ENCODE results near the gene PLA2G7. TPM values are rescaled to one million over a fixed set of nuclear protein-coding genes. Genes with fewer than 3 reads are reported as not detected.

The PLA2G7 gene
- total and polyA plus RNA-seq, 10 of the 15 experiments (the other 5 are each of a cell fraction or from before 2014, with no cell fraction given) = not detected

DNA sequence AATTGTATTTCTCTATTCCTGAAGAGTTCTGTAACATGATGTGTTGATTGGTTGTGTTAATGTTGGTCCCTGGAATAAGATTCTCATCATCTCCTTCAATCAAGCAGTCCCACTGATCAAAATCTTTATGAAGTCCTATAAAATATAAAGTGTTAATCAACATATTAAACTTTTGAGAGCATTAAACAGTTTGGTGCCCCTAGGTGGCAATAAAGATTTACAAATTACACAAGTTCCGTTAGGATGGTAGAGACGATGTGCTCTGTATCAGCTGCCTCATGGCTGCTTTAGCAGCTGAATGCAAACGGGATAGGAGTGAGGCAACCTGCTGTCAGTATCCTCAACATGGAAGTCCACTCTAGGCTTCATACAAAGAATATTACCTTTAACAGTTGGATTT, 30.6 kb downstream of the PLA2G7 start:
- intact Hi-C loops (cut with micrococcal nuclease; ENCODE audit: unreplicated experiment) (loop anchor here (2.0 kb wide), 1 partner anchor 76 kb away; no protein-coding TSS in a partner anchor), in situ Hi-C loops (cut with MboI) (no loop called here)
- 0% methylated on average over 3 of the region's 3 CpGs for WGBS (ENCODE audit: insufficient coverage, insufficient replicate concordance, low lambda C conversion rate, missing lambda C conversion rate)
- DNase-seq (ENCODE audit: low read depth, low spot score) (no peak), FAIRE-seq (no peak), ATAC-seq (no peak)
- Histone ChIP-seq H3K27ac (ENCODE audit: control insufficient read depth, insufficient read depth) (no peak overlapping the region), H3K27me3 (replicated peaks in 1 of 2; ENCODE audit: control insufficient read depth in 2 of 2, insufficient read depth in 2 of 2, low read length in 1 of 2) (no peaks in the 10 kb centered on the region), H4K20me1 (ENCODE audit: control insufficient read depth, insufficient read depth) (no peaks in the 10 kb centered on the region), H3K9ac (ENCODE audit: control insufficient read depth, insufficient read depth, low read length) (no peak overlapping the region), H2AFZ (ENCODE audit: control insufficient read depth, low read depth, low read length) (no peak overlapping the region), H3K79me2 (ENCODE audit: control insufficient read depth, insufficient read depth, low read length) (no peaks in the 10 kb centered on the region), H3K36me3 (ENCODE audit: control insufficient read depth in 2 of 2, insufficient read depth in 2 of 2, low read length in 1 of 2) (no peaks in the 10 kb centered on the region), H3K4me3 (no peak overlapping the region), H3K4me2 (ENCODE audit: control insufficient read depth, insufficient read depth) (no peak overlapping the region), H3K9me3 (replicated peaks; ENCODE audit: control insufficient read depth, insufficient read depth, low read length) (no peaks in the 10 kb centered on the region), H3K4me1 (ENCODE audit: control insufficient read depth, insufficient read depth, low read length) (no peaks in the 10 kb centered on the region)
- POLR2A ChIA-PET = no interaction called here
- CTCF ChIA-PET = interaction anchor here (1.4 kb wide), 1 partner anchor 339 kb away, joined by 3 read pairs; no protein-coding TSS in a partner anchor
- TF ChIP-seq, protein P1, sequence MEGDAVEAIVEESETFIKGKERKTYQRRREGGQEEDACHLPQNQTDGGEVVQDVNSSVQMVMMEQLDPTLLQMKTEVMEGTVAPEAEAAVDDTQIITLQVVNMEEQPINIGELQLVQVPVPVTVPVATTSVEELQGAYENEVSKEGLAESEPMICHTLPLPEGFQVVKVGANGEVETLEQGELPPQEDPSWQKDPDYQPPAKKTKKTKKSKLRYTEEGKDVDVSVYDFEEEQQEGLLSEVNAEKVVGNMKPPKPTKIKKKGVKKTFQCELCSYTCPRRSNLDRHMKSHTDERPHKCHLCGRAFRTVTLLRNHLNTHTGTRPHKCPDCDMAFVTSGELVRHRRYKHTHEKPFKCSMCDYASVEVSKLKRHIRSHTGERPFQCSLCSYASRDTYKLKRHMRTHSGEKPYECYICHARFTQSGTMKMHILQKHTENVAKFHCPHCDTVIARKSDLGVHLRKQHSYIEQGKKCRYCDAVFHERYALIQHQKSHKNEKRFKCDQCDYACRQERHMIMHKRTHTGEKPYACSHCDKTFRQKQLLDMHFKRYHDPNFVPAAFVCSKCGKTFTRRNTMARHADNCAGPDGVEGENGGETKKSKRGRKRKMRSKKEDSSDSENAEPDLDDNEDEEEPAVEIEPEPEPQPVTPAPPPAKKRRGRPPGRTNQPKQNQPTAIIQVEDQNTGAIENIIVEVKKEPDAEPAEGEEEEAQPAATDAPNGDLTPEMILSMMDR (IDR thresholded peaks at IDR 0.05 in 2 of 3, conservative IDR thresholded peaks at IDR 0.05 in 1 of 3; ENCODE audit: control insufficient read depth in 2 of 3, extremely low read depth in 1 of 3, insufficient read depth in 1 of 3, low read depth in 3 of 3, low read length in 3 of 3) = peak in 1 of 3 experiments; percentile 17; a peak in 1 of 6 replicates
- no peak for TF ChIP-seq SP1 (IDR thresholded peaks at IDR 0.05; ENCODE audit: low read depth, low read length)
- no peak for TF ChIP-seq EP300 (IDR thresholded peaks at IDR 0.05; ENCODE audit: borderline replicate concordance in 1 of 2, control insufficient read depth in 1 of 2, low read depth in 2 of 2, low read length in 2 of 2)
- TF ChIP-seq RELA (IDR thresholded peaks at IDR 0.05; ENCODE audit: borderline replicate concordance, partially characterized antibody) = no peak
- no peak for TF ChIP-seq YY1 (IDR thresholded peaks at IDR 0.05; ENCODE audit: low read depth, low read length)
- SMC1A ChIA-PET (ENCODE audit: uncharacterized antibody, unreplicated experiment) = no interaction called here
- RAD21 ChIA-PET (ENCODE audit: unreplicated experiment) = no interaction called here
- BruUV-seq (replicated peaks) = no TSS peak

DNA sequence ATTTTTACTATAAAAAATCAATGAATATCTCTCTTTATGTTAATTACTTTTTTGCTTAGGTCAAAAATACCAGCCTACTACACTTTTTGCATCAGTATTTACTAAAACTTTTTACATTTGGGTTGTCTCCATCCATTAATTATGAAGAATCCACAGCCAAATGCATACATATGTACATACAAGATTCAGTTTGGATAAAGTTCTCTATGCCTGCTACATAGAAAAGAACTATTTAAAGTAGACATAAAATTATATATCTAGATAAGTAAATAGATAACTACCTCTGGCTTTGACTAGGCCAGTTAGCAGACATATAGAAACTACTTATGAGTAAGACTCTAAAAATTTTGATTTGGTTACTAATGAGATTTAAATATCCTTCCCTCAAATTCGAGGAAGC, 35.2 kb downstream of the PLA2G7 start:
- no peaks in the 10 kb centered on the region for H4K20me1 ChIP-seq (ENCODE audit: control insufficient read depth, insufficient read depth)
- H3K9ac ChIP-seq (ENCODE audit: control insufficient read depth, insufficient read depth, low read length) = no peak overlapping the region
- CTCF ChIA-PET = no interaction called here
- SMC1A ChIA-PET (ENCODE audit: uncharacterized antibody, unreplicated experiment) = no interaction called here
- in situ Hi-C loops (cut with MboI) = no loop called here
- intact Hi-C loops (cut with micrococcal nuclease; ENCODE audit: unreplicated experiment) = no loop called here
- RAD21 ChIA-PET (ENCODE audit: unreplicated experiment) = interaction anchor here (0.6 kb wide), 1 partner anchor 448 kb away, joined by 3 read pairs; no protein-coding TSS in a partner anchor
- POLR2A ChIA-PET = no interaction called here
- DNase-seq (ENCODE audit: low read depth, low spot score) (no peak), ATAC-seq (no peak), FAIRE-seq (no peak)
- H3K79me2 ChIP-seq (ENCODE audit: control insufficient read depth, insufficient read depth, low read length) = no peaks in the 10 kb centered on the region
- H3K9me3 ChIP-seq (replicated peaks; ENCODE audit: control insufficient read depth, insufficient read depth, low read length) = no peaks in the 10 kb centered on the region
- H3K4me3 ChIP-seq = no peak overlapping the region
- no peak overlapping the region for H2AFZ ChIP-seq (ENCODE audit: control insufficient read depth, low read depth, low read length)
- H3K27me3 ChIP-seq (replicated peaks in 1 of 2; ENCODE audit: control insufficient read depth in 2 of 2, insufficient read depth in 2 of 2, low read length in 1 of 2) = no peaks in the 10 kb centered on the region
- no peak overlapping the region for H3K27ac ChIP-seq (ENCODE audit: control insufficient read depth, insufficient read depth)
- WGBS (ENCODE audit: insufficient coverage, insufficient replicate concordance, low lambda C conversion rate, missing lambda C conversion rate) = 0% methylated on average over 1 of the region's 1 CpG
- no peaks in the 10 kb centered on the region for H3K4me1 ChIP-seq (ENCODE audit: control insufficient read depth, insufficient read depth, low read length)
- no peak overlapping the region for H3K4me2 ChIP-seq (ENCODE audit: control insufficient read depth, insufficient read depth)
- H3K36me3 ChIP-seq (ENCODE audit: control insufficient read depth in 2 of 2, insufficient read depth in 2 of 2, low read length in 1 of 2) = no peaks in the 10 kb centered on the region
- TF ChIP-seq ZNF622 (IDR thresholded peaks at IDR 0.05) (no peak), IKZF1 (conservative IDR thresholded peaks at IDR 0.05) (no peak), SRF (IDR thresholded peaks at IDR 0.05; ENCODE audit: low read depth in 2 of 2, low read length in 2 of 2) (no peak), TCF12 (IDR thresholded peaks at IDR 0.05; ENCODE audit: low read depth, low read length) (no peak), GATAD2B (conservative IDR thresholded peaks at IDR 0.05; ENCODE audit: low read depth) (no peak)
- BruUV-seq (replicated peaks) = no TSS peak

All from GM12878 (cell line).